GM21723 (cell line): ENCODE measurements around the gene STK25.

Experiments
- ATAC-seq: cut with Tn5 transposase; IDR thresholded peaks from one replicate; pipeline ENCODE4 v1.9.1; 2021; ENCODE audit warnings: mild to moderate bottlenecking, moderate library complexity; ENCODE audit not compliant: unreplicated experiment

Gene STK25

GRCh38 chr2:241508240-241509154 lies at the start of gene STK25:
Gene STK25, minus strand, starts transcription at chr2:241508584. Its CDS starts 549 bp downstream, at chr2:241508035.
- peak; percentile 90 for ATAC-seq

- ATAC-seq = no peak
Measured at GRCh38 chr2:241556746-241557145, 48.4 kb upstream of the STK25 start.

GRCh38 chr2:241555711-241556110 lies 47.3 kb upstream of the STK25 start:
- ATAC-seq = no peak

GRCh38 chr2:241554610-241555322 lies 46.4 kb upstream of the STK25 start:
- ATAC-seq = no peak

GRCh38 chr2:241553981-241554380 lies 45.6 kb upstream of the STK25 start:
- ATAC-seq = no peak

- ATAC-seq = no peak
Measured at GRCh38 chr2:241553512-241553830, 45.1 kb upstream of the STK25 start.

- no peak for ATAC-seq
Measured at GRCh38 chr2:241551998-241552737, 43.8 kb upstream of the STK25 start.

- ATAC-seq = no peak
Measured at GRCh38 chr2:241551599-241551997, 43.2 kb upstream of the STK25 start.

GRCh38 chr2:241550616-241551580 lies 42.5 kb upstream of the STK25 start:
- ATAC-seq = no peak

- ATAC-seq = no peak
Measured at GRCh38 chr2:241548451-241548835, 40.1 kb upstream of the STK25 start.

- no peak for ATAC-seq
Measured at GRCh38 chr2:241547781-241548450, 39.5 kb upstream of the STK25 start.

- no peak for ATAC-seq
Measured at GRCh38 chr2:241546771-241547498, 38.6 kb upstream of the STK25 start.

- no peak for ATAC-seq
Measured at GRCh38 chr2:241545523-241546473, 37.4 kb upstream of the STK25 start.

GRCh38 chr2:241545106-241545505 lies 36.7 kb upstream of the STK25 start:
- ATAC-seq = no peak

GRCh38 chr2:241542278-241542605 lies 33.9 kb upstream of the STK25 start:
- ATAC-seq = no peak

GRCh38 chr2:241541564-241542277 lies 33.3 kb upstream of the STK25 start:
- no peak for ATAC-seq

- no peak for ATAC-seq
Measured at GRCh38 chr2:241540771-241541561, 32.6 kb upstream of the STK25 start.
